Measurements from ENCODE around the gene SPATA16. TPM values are rescaled to one million over a fixed set of nuclear protein-coding genes. Genes with fewer than 3 reads are reported as not detected.

Gene SPATA16
- total and polyA plus RNA-seq, 2 donors (not counting 3 experiments of a cell fraction or from before 2014, with no cell fraction given): not detected

GRCh38 chr3:172974969-172975368, 166.1 kb downstream of the SPATA16 start:
- no peaks in the 10 kb centered on the region for H3K27me3 ChIP-seq (ENCODE audit: control insufficient read depth in 2 of 2, insufficient read depth in 2 of 2, low read length in 2 of 2)
- CTCF ChIA-PET: no interaction called here
- no peak for TF ChIP-seq FOS (IDR thresholded peaks at IDR 0.05; ENCODE audit: borderline replicate concordance, insufficient read depth, low read length)
- TF ChIP-seq POLR2A (IDR thresholded peaks at IDR 0.05; ENCODE audit: low read depth, low read length): no peak
- TF ChIP-seq CTCF (IDR thresholded peaks at IDR 0.05; ENCODE audit: extremely low read depth in 1 of 2, insufficient read depth in 1 of 2, low read depth in 1 of 2, low read length in 2 of 2): no peak
- TF ChIP-seq POLR2AphosphoS5 (IDR thresholded peaks at IDR 0.05; ENCODE audit: insufficient read depth, low read depth, low read length): no peak
- TF ChIP-seq MAX (IDR thresholded peaks at IDR 0.05; ENCODE audit: insufficient read depth, insufficient read length): no peak
- no peak for TF ChIP-seq MYC (IDR thresholded peaks at IDR 0.05; ENCODE audit: low read depth, low read length)
- TF ChIP-seq GATA2 (IDR thresholded peaks at IDR 0.05; ENCODE audit: insufficient read depth, insufficient read length, low read depth, low read length): no peak
- H3K79me2 ChIP-seq (ENCODE audit: control insufficient read depth, insufficient read depth, low read length): no peaks in the 10 kb centered on the region
- BruUV-seq (replicated peaks): no TSS peak
- dilution Hi-C loops (cut with MboI; ENCODE audit: extremely low pct_ligation_motif_present, low sequenced_read_pairs): no loop called here
- H3K4me2 ChIP-seq (ENCODE audit: insufficient read depth, low read length): no peak overlapping the region
- H3K9ac ChIP-seq (replicated peaks; ENCODE audit: extremely low read depth, insufficient read depth, low read length): no peak overlapping the region
- intact Hi-C loops (cut with micrococcal nuclease): no loop called here
- POLR2A ChIA-PET: no interaction called here
- H4K20me1 ChIP-seq (replicated peaks; ENCODE audit: control insufficient read depth, extremely low read depth, insufficient read depth, low read length): no peaks in the 10 kb centered on the region
- H3K9me3 ChIP-seq (replicated peaks; ENCODE audit: control insufficient read depth, insufficient read depth, low read length): no peaks in the 10 kb centered on the region
- DNase-seq (ENCODE audit: low read depth, low spot score): no peak
- no peak overlapping the region for H3K27ac ChIP-seq (ENCODE audit: insufficient read depth, low read depth, low read length)
- no peaks in the 10 kb centered on the region for H3K36me3 ChIP-seq (ENCODE audit: control insufficient read depth in 2 of 2, extremely low read depth in 1 of 2, insufficient read depth in 2 of 2, low read length in 2 of 2)
- no peaks in the 10 kb centered on the region for H3K9me1 ChIP-seq (replicated peaks; ENCODE audit: control insufficient read depth, extremely low read depth, insufficient read depth, low read length)
- no peak overlapping the region for H3K4me3 ChIP-seq (replicated peaks in 1 of 3; ENCODE audit: insufficient read depth in 1 of 3, low read depth in 1 of 3, low read length in 3 of 3)
- no peak overlapping the region for H2AFZ ChIP-seq (ENCODE audit: low read depth, low read length)
- H3K4me1 ChIP-seq (ENCODE audit: control insufficient read depth, extremely low read depth, insufficient read depth, low read length): no peaks in the 10 kb centered on the region
- no peak for FAIRE-seq
